ENCODE results near the gene TFEC. TPM values are rescaled to one million over a fixed set of nuclear protein-coding genes. Genes with fewer than 3 reads are reported as not detected.
"Not testable (repeated sequence)": the region's sequence is repeated elsewhere in the genome, so short reads cannot be mapped to it uniquely, and the experiment has no call there.

The TFEC gene
- total RNA-seq, 2 experiments from 2014 or later, result 0.47 to 0.73 TPM

DNA sequence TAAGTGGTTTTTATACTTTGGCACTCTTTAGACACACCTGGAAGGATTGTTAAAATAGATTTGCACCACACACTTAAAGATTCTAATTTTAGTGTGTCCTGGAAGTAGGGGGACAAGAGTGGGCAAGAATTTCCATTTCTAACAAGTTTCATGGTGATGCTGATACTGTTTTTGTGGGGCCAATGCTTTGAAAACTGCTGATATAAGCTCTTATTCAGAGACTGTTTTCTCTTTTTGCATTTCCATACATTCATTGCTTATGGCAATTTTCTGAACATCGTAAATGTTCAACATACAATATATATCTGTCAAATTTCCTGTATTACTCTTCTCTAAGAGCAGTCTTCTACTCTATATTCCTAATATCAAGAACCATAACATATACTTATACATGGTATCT, 79.0 kb downstream of the TFEC start:
- Mint-ChIP-seq H3K4me3 (no peak overlapping the region), H3K36me3 (ENCODE audit: low read depth) (no peaks in the 10 kb centered on the region), H3K27me3 (ENCODE audit: low read depth) (no peaks in the 10 kb centered on the region), H3K4me1 (ENCODE audit: low read depth) (no peaks in the 10 kb centered on the region), H3K9me3 (ENCODE audit: insufficient read depth) (no peaks in the 10 kb centered on the region), H3K27ac (no peak overlapping the region)
- ChIA-PET POLR2A (no interaction called here), CTCF (interaction anchor here (0.6 kb wide), 1 partner anchor 615 kb away, joined by 3 read pairs; no protein-coding TSS in a partner anchor)
- ATAC-seq, result no peak
- no peak for DNase-seq

DNA sequence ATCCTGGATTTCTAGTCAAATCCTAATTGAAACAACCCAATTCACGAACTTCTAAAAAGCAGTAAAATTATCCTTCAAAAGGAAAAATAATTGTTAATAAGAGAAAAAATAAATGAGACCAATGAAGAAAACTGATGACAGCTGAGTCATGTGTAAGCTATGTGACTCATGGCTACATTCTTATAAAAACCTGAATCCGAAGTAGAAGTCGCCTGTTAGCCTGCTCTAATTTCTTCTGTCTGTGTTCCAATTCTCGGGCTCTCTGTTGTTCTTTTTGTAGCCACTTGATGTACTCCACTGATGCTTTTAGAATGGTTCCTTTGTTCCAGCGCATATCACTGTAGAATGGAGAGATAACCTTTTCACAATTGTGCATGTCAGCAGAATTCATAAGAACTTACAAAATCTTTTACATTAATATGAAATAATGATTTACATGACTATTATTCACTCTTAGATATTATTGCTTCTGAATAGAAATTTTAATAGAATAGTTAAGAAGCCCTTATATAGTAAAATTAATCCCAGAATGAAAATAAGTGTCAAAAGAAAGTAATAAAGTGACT, 88.8 kb downstream of the TFEC start:
- no peaks in the 10 kb centered on the region for H3K9me3 Mint-ChIP-seq (ENCODE audit: insufficient read depth)
- no peaks in the 10 kb centered on the region for H3K36me3 Mint-ChIP-seq (ENCODE audit: low read depth)
- no peak overlapping the region for H3K4me3 Mint-ChIP-seq
- no peaks in the 10 kb centered on the region for H3K4me1 Mint-ChIP-seq (ENCODE audit: low read depth)
- DNase-seq (no peak), ATAC-seq (no peak)
- no peaks in the 10 kb centered on the region for H3K27me3 Mint-ChIP-seq (ENCODE audit: low read depth)
- ChIA-PET POLR2A (no interaction called here), CTCF (no interaction called here)
- H3K27ac Mint-ChIP-seq, result no peak overlapping the region

DNA sequence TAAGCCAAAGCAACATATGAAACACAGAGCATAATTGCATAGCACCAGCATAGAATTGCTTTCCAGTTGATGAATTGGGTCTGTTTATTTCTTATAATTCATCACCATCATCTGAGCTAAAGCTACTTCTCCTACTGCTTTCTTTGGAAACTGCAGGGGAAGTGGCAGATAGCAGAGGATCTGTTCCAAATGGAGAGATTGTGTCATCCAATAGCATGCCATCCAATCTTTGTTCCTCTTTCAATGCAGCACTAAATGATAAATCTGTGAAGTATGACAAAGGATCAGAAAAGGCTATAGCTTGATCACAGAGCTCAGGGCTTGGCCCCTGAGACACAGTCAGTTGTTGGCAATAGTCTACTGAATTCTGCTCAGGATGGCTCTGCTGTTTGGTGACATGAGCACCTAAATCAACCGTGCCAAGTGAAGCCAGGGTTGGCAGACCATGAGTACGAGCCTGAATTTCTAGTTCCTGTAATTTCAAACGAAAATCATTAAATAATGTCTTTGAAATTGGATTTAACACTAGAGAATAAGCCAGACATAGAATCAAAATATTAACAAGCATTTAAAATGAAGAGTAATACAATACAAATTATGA, 90.0 kb downstream of the TFEC start:
- Mint-ChIP-seq H3K9me3 (ENCODE audit: insufficient read depth) (no peaks in the 10 kb centered on the region), H3K4me1 (ENCODE audit: low read depth) (no peaks in the 10 kb centered on the region), H3K4me3 (no peak overlapping the region), H3K27ac (no peak overlapping the region), H3K36me3 (ENCODE audit: low read depth) (no peaks in the 10 kb centered on the region), H3K27me3 (ENCODE audit: low read depth) (no peaks in the 10 kb centered on the region)
- ChIA-PET POLR2A (no interaction called here), CTCF (no interaction called here)
- ATAC-seq (no peak), DNase-seq (no peak)

DNA sequence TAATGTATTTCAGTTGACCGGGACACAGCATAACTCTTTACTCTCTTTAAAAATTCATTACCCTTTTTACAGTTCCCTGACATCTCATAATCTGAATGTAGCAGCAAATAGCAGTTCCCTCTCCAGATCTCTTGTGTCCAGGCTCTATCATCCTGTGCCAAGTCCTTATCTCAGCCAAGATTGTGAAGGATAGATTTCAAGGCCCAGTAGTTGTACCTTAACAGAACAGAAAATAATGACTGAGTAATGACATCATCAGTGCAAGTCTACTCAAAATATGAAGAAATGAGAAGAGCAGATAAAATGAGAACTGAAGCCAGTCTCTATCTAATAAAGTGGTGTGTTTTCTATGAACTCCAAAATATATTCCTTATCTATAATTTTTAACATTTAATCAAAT, 92.6 kb downstream of the TFEC start:
- H3K4me1 Mint-ChIP-seq (ENCODE audit: low read depth), result no peaks in the 10 kb centered on the region
- ChIA-PET POLR2A (no interaction called here), CTCF (no interaction called here)
- no peaks in the 10 kb centered on the region for H3K9me3 Mint-ChIP-seq (ENCODE audit: insufficient read depth)
- no peak overlapping the region for H3K27ac Mint-ChIP-seq
- H3K36me3 Mint-ChIP-seq (ENCODE audit: low read depth), result no peaks in the 10 kb centered on the region
- no peak overlapping the region for H3K4me3 Mint-ChIP-seq
- no peak for DNase-seq
- no peaks in the 10 kb centered on the region for H3K27me3 Mint-ChIP-seq (ENCODE audit: low read depth)
- no peak for ATAC-seq

DNA sequence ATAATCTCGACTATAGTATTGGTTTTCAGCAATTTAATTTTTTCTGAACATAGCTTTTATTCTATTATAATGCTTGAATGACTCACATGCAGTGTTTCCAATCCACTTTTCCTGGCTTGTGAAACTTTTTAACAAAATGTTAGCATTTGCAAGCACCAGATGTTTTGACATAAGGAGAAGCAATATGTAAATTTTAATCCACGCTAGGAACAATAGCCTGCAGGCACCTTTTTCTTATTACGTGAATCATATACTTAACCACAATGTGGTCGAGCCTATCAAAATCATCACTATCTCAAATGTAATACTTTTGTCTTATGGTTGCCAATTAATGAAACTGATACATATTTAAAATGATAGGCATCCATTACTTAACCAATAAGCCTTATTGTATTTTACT, 97.1 kb downstream of the TFEC start:
- H3K9me3 Mint-ChIP-seq (ENCODE audit: insufficient read depth), result no peaks in the 10 kb centered on the region
- POLR2A ChIA-PET, result no interaction called here
- CTCF ChIA-PET, result no interaction called here
- ATAC-seq (no peak), DNase-seq (no peak)
- H3K27me3 Mint-ChIP-seq (ENCODE audit: low read depth), result no peaks in the 10 kb centered on the region
- H3K4me1 Mint-ChIP-seq (ENCODE audit: low read depth), result no peaks in the 10 kb centered on the region
- no peak overlapping the region for H3K27ac Mint-ChIP-seq
- no peaks in the 10 kb centered on the region for H3K36me3 Mint-ChIP-seq (ENCODE audit: low read depth)
- no peak overlapping the region for H3K4me3 Mint-ChIP-seq

DNA sequence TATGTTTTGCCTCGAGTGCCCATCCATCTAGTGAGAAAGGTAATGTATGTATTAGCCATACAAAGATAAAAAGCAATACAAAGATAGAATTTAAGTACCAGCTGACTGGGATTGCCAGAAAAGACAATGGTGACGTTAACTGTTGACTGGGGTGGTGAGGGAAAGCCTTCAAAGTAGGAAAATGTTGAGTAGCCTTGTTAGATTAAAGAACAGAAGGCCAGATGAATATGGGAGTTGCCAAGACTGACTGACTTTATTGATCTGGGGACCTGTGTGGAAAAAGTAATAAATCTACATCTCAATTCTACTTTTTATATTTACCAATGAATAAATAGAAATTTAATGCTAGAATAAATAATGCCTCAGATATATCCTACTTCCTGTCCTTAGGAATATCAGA, 97.7 kb downstream of the TFEC start:
- no peaks in the 10 kb centered on the region for H3K27me3 Mint-ChIP-seq (ENCODE audit: low read depth)
- no peak for DNase-seq
- no peaks in the 10 kb centered on the region for H3K36me3 Mint-ChIP-seq (ENCODE audit: low read depth)
- no peak overlapping the region for H3K27ac Mint-ChIP-seq
- H3K4me1 Mint-ChIP-seq (ENCODE audit: low read depth), result no peaks in the 10 kb centered on the region
- ChIA-PET CTCF (no interaction called here), POLR2A (no interaction called here)
- ATAC-seq, result no peak
- H3K4me3 Mint-ChIP-seq, result no peak overlapping the region
- no peaks in the 10 kb centered on the region for H3K9me3 Mint-ChIP-seq (ENCODE audit: insufficient read depth)

DNA sequence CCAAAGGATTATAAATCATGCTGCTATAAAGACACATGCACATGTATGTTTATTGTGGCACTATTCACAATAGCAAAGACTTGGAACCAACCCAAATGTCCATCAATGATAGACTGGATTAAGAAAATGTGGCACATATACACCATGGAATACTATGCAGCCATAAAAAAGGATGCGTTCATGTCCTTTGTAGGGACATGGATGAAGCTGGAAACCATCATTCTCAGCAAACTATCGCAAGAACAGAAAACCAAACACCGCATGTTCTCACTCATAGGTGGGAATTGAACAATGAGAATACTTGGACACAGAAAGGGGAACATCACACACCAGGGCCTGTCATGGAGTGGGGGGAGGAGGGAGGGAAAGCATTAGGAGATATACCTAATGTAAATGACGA, 100.4 kb downstream of the TFEC start:
- ATAC-seq; H3K9me3 Mint-ChIP-seq (ENCODE audit: insufficient read depth); H3K27ac Mint-ChIP-seq; H3K36me3 Mint-ChIP-seq (ENCODE audit: low read depth); DNase-seq; H3K27me3 Mint-ChIP-seq (ENCODE audit: low read depth); CTCF ChIA-PET; POLR2A ChIA-PET; H3K4me1 Mint-ChIP-seq (ENCODE audit: low read depth); H3K4me3 Mint-ChIP-seq: not testable (repeated sequence)

DNA sequence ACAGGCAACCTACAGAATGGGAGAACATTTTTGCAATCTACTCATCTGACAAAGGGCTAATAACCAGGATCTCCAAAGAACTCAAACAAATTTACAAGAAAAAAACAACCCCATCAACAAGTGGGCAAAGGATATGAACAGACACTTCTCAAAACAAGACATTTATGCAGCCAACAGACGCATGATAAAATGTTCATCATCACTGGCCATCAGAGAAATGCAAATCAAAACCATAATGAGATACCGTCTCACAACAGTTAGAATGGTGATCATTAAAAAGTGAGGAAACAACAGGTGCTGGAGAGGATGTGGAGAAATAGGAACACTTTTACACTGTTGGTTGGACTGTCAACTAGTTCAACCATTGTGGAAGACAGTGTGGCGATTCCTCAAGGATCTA, 100.8 kb downstream of the TFEC start:
- not testable (repeated sequence) for H3K9me3 Mint-ChIP-seq (ENCODE audit: insufficient read depth); H3K27ac Mint-ChIP-seq

DNA sequence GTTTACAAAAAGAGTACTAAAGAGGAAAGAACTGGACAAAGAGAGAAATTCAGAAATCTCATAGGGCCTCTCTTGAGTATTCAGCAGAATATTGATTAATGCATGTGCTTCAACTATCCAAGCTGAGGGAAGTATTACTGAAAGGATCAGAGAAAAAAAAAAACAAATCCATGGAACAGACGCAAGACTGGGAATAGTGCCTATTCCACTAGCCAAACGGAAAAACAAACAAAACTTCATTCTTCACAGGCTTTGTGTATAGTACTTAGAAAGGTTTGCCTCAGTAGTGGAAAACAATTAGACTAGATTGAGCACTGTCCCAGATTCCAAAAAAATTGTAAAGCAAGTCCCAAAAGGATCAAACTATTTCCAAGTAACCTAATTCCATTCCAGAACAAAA, 106.2 kb downstream of the TFEC start:
- CTCF ChIA-PET, result no interaction called here
- POLR2A ChIA-PET, result no interaction called here
- ATAC-seq (no peak), DNase-seq (no peak)
- H3K27me3 Mint-ChIP-seq (ENCODE audit: low read depth), result no peaks in the 10 kb centered on the region
- H3K9me3 Mint-ChIP-seq (ENCODE audit: insufficient read depth), result no peaks in the 10 kb centered on the region
- no peaks in the 10 kb centered on the region for H3K4me1 Mint-ChIP-seq (ENCODE audit: low read depth)
- no peak overlapping the region for H3K27ac Mint-ChIP-seq
- no peak overlapping the region for H3K4me3 Mint-ChIP-seq
- no peaks in the 10 kb centered on the region for H3K36me3 Mint-ChIP-seq (ENCODE audit: low read depth)

More for the DNA sequence above, 100.8 kb downstream of the TFEC start:
- H3K36me3 Mint-ChIP-seq (ENCODE audit: low read depth); CTCF ChIA-PET; POLR2A ChIA-PET; DNase-seq; ATAC-seq; H3K27me3 Mint-ChIP-seq (ENCODE audit: low read depth); H3K4me1 Mint-ChIP-seq (ENCODE audit: low read depth); H3K4me3 Mint-ChIP-seq: not testable (repeated sequence)

DNA sequence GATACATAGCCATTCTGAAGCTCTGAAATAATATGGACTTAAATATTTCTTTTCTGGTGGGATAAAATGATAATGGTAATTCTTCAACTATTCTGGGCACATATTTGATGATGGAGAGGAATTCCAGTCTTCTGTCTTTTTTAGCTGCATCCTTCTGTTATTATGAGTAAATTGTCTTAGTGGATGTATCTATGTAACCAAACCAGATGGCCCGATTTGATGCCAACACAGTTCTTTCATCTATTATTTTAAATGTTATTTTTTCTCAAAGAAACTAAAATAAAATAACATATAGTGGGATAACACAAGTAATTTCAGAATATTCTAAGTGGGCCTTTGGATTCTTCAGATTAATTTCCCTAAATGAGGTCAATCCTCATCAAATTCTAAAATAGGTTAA, 110.2 kb downstream of the TFEC start:
- POLR2A ChIA-PET, result no interaction called here
- no peaks in the 10 kb centered on the region for H3K9me3 Mint-ChIP-seq (ENCODE audit: insufficient read depth)

DNA sequence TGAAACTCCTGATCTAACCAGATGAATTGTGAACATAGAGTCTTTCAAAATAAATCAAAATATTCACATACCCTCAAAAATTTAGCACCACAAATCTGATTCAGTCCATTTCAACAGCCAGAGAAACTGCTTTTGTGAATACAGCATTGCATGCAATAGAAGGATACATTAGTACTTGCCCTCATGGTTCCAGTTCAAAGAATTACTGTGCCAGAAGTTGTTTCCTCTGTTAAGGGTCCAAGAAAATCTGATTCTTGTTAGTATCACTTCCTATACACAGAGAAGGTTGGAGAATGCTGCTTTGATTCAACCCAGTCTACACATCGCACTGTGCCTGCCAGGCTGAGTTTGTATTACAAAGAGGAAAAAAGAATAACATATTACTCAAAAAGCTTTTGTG, 115.6 kb downstream of the TFEC start:
- Mint-ChIP-seq H3K4me3 (no peak overlapping the region), H3K4me1 (ENCODE audit: low read depth) (no peaks in the 10 kb centered on the region)

More for the DNA sequence above, 110.2 kb downstream of the TFEC start:
- DNase-seq (no peak), ATAC-seq (no peak)
- no peak overlapping the region for H3K27ac Mint-ChIP-seq
- H3K4me1 Mint-ChIP-seq (ENCODE audit: low read depth), result no peaks in the 10 kb centered on the region
- H3K27me3 Mint-ChIP-seq (ENCODE audit: low read depth), result peaks cover 2% of the 10 kb centered on the region
- H3K4me3 Mint-ChIP-seq, result no peak overlapping the region
- CTCF ChIA-PET, result no interaction called here
- H3K36me3 Mint-ChIP-seq (ENCODE audit: low read depth), result no peaks in the 10 kb centered on the region

DNA sequence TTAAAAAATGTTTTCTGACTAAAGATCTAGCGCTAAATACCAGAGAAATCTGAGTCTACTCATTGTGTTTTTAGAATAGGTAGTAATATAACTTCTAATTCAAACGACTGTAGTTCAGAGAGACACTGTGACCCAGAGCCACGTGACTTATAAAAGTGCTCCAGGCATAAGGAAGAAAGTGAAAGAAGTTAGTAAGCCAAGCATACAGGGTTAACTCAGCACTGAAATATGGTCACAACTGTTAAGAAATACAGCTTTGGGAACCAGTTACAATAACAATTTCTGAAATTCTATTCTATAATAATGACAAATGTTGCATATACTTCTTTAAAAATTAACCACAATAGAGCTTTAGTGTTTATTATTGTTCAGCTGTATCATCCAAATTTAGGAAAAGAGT, 119.1 kb downstream of the TFEC start:
- Mint-ChIP-seq H3K4me3 (no peak overlapping the region), H3K27me3 (ENCODE audit: low read depth) (peaks cover 3% of the 10 kb centered on the region), H3K4me1 (ENCODE audit: low read depth) (no peaks in the 10 kb centered on the region), H3K9me3 (ENCODE audit: insufficient read depth) (no peaks in the 10 kb centered on the region), H3K27ac (no peak overlapping the region), H3K36me3 (ENCODE audit: low read depth) (no peaks in the 10 kb centered on the region)
- ATAC-seq (no peak), DNase-seq (no peak)
- ChIA-PET CTCF (no interaction called here), POLR2A (no interaction called here)

More for the DNA sequence above, 115.6 kb downstream of the TFEC start:
- Mint-ChIP-seq H3K27me3 (ENCODE audit: low read depth) (peaks cover 2% of the 10 kb centered on the region), H3K36me3 (ENCODE audit: low read depth) (no peaks in the 10 kb centered on the region), H3K9me3 (ENCODE audit: insufficient read depth) (no peaks in the 10 kb centered on the region), H3K27ac (no peak overlapping the region)
- ChIA-PET POLR2A (no interaction called here), CTCF (no interaction called here)
- no peak for DNase-seq
- ATAC-seq, result no peak

DNA sequence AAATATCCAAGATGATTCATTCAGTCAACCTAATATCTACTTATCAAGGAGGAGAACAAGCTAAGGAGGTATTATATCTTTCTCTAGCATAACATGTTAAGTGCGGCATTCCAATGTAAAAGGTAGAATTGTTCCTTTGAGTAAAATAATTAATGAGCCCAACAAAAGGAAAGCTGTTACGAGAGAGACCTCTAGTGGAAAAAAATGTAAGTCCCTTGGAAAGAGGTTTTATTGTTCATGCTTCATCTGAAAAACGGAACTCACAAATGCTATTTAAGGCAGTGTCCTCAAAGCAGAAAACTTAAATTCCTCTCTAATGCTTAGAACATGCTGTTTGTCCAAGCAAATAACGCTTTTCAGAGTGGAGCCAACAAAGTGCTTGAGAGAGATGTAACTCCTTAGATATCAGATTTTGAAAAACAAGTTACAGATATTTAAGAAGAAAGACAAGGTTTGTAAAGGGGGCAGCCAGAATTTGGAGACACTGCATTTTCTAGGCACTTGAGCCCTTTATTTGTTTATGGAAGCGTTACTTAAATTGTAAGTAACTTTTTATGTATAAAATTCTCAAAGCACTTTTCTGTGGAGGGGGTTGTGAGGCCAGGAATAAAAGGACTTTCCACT, 119.9 kb downstream of the TFEC start:
- no peak for ATAC-seq
- Mint-ChIP-seq H3K4me3 (no peak overlapping the region), H3K27me3 (ENCODE audit: low read depth) (peaks cover 3% of the 10 kb centered on the region), H3K4me1 (ENCODE audit: low read depth) (no peaks in the 10 kb centered on the region), H3K9me3 (ENCODE audit: insufficient read depth) (no peaks in the 10 kb centered on the region), H3K36me3 (ENCODE audit: low read depth) (no peaks in the 10 kb centered on the region), H3K27ac (no peak overlapping the region)
- ChIA-PET CTCF (no interaction called here), POLR2A (no interaction called here)
- no peak for DNase-seq
